Peyer's patch (tissue), 4 donors: ENCODE measurements around the gene PLPP4.

Experiments
- CTCF ChIP-seq, 6 experiments: fragments of 450-650 bp in 4 of 6; fragments of 200-600 bp in 2 of 6; sonication (generic) in 1 of 6; IDR thresholded peaks; one replicate each; pipeline ENCODE4 v1.5.1; 2017 to 2019; ENCODE audit warnings: antibody characterized with exemption in 6 of 6, mild to moderate bottlenecking in 3 of 6, moderate library complexity in 1 of 6
- POLR2A ChIP-seq, 2 donors: fragments of 450-650 bp; IDR thresholded peaks; one replicate each; pipeline ENCODE4 v1.5.1; 2017; ENCODE audit warnings: antibody characterized with exemption in 2 of 2, mild to moderate bottlenecking in 2 of 2, moderate library complexity in 2 of 2

DNA sequence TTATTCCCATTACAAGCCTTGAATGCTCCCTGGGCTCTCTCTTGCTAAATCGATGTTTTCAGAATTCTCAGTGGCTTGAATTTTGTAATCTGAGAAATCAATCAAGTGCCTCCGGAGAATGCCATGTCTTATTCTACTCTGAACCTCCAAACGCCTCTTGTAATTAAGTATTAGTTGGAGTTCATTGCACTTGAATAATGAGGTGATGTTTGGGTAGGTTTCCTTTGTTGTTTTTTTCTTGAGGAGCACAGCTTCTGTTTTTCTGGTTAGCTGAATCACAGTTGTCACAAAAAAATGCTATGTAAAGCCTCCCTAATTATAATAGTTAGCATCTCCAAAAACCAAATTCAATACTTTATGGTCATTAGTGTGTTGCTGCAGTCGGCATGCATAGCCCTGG is 100.3 kb downstream of the PLPP4 start:
- TF ChIP-seq CTCF (IDR thresholded peaks at IDR 0.05) (no peak), POLR2A (IDR thresholded peaks at IDR 0.05) (no peak)
